ENCODE measurements around the gene RPH3AL. TPM values are rescaled to one million over a fixed set of nuclear protein-coding genes. Genes with fewer than 3 reads are reported as not detected.

The RPH3AL gene
- total RNA-seq, 1 experiment from 2014 or later = 26.0 TPM

GRCh38 chr17:300881-301280 is 51.7 kb downstream of the RPH3AL start:
- BruUV-seq (replicated peaks) = no TSS peak
- POLR2A ChIA-PET (ENCODE audit: unreplicated experiment) = no interaction called here

DNA sequence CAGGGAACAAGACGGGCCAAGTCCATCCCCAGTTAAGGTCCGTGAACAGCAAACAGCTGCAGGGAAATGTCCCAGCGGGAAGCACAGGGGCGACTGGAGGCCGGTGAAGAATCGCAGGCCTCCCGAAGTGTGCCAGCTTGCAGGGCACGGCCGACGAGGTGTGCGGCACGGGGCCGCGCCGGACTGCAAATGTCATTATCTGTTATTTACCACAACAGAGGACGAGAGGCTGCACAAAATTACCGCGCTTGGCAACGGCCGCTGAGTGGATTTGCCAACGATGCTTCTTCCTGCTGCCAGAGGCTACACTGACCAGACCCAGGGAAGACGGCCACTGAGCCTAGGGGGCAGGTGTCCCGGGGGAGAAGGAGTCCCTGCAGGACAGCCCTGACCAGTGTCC is 53.1 kb downstream of the RPH3AL start:
- DNase-seq = no peak
- no peaks in the 10 kb centered on the region for H3K79me2 ChIP-seq (ENCODE audit: low read depth)
- ChIA-PET CTCF (no interaction called here), POLR2A (ENCODE audit: unreplicated experiment) (no interaction called here)
- no peaks in the 10 kb centered on the region for H4K20me1 ChIP-seq (ENCODE audit: insufficient read depth)
- H3K27me3 ChIP-seq (ENCODE audit: insufficient read depth, low read depth) = 0 out of 2 replicates have a peak, but pooled peaks cover 7% of the 10 kb centered on the region
- intact Hi-C loops (cut with micrococcal nuclease; ENCODE audit: unreplicated experiment) = no loop called here
- no peaks in the 10 kb centered on the region for H3K36me3 ChIP-seq (ENCODE audit: low read depth)
- H3K27ac ChIP-seq = no peak overlapping the region
- no peak overlapping the region for H3K4me2 ChIP-seq
- TF ChIP-seq EZH2 (IDR thresholded peaks at IDR 0.05; ENCODE audit: low read depth) = no peak
- no peak for TF ChIP-seq CTCF (conservative IDR thresholded peaks at IDR 0.05)
- no peaks in the 10 kb centered on the region for H3K4me1 ChIP-seq (replicated peaks; ENCODE audit: insufficient read depth)
- H3K9me3 ChIP-seq (ENCODE audit: insufficient read depth, low read depth) = no peaks in the 10 kb centered on the region
- no peaks in the 10 kb centered on the region for H3F3A ChIP-seq (ENCODE audit: insufficient read depth, low read depth)
- H2AFZ ChIP-seq = no peak overlapping the region
- no peak overlapping the region for H3K4me3 ChIP-seq
- H3K9me2 ChIP-seq (ENCODE audit: insufficient read depth) = no peaks in the 10 kb centered on the region
- BruUV-seq (replicated peaks) = no TSS peak

More at GRCh38 chr17:300881-301280, 51.7 kb downstream of the RPH3AL start:
- Histone ChIP-seq H4K20me1 (ENCODE audit: insufficient read depth) (no peaks in the 10 kb centered on the region), H3K27ac (no peak overlapping the region), H3K9me3 (ENCODE audit: insufficient read depth, low read depth) (no peaks in the 10 kb centered on the region), H3F3A (ENCODE audit: insufficient read depth, low read depth) (no peaks in the 10 kb centered on the region), H3K36me3 (ENCODE audit: low read depth) (no peaks in the 10 kb centered on the region), H3K9me2 (ENCODE audit: insufficient read depth) (no peaks in the 10 kb centered on the region), H3K4me3 (no peak overlapping the region), H2AFZ (no peak overlapping the region), H3K79me2 (ENCODE audit: low read depth) (no peaks in the 10 kb centered on the region), H3K4me2 (no peak overlapping the region), H3K27me3 (ENCODE audit: insufficient read depth, low read depth) (0 out of 2 replicates have a peak, but pooled peaks cover 7% of the 10 kb centered on the region), H3K4me1 (replicated peaks; ENCODE audit: insufficient read depth) (no peaks in the 10 kb centered on the region)
- intact Hi-C loops (cut with micrococcal nuclease; ENCODE audit: unreplicated experiment) = no loop called here
- DNase-seq = peak in 1 of 2 experiments; percentile 22
- CTCF ChIA-PET = no interaction called here
- TF ChIP-seq EZH2 (IDR thresholded peaks at IDR 0.05; ENCODE audit: low read depth) (no peak), CTCF (conservative IDR thresholded peaks at IDR 0.05) (no peak)

- BruUV-seq (replicated peaks) = no TSS peak
- no peaks in the 10 kb centered on the region for H4K20me1 ChIP-seq (ENCODE audit: insufficient read depth)
Observed at GRCh38 chr17:298791-299450, 53.7 kb downstream of the RPH3AL start.

More at GRCh38 chr17:298791-299450, 53.7 kb downstream of the RPH3AL start:
- H3K27me3 ChIP-seq (ENCODE audit: insufficient read depth, low read depth) = 0 out of 2 replicates have a peak, but pooled peaks cover 7% of the 10 kb centered on the region
- H3K9me2 ChIP-seq (ENCODE audit: insufficient read depth) = no peaks in the 10 kb centered on the region
- CTCF ChIA-PET = interaction anchor here (0.6 kb wide), 1 partner anchor 244 kb away, joined by 3 read pairs; no protein-coding TSS in a partner anchor
- H3K36me3 ChIP-seq (ENCODE audit: low read depth) = no peaks in the 10 kb centered on the region
- no peaks in the 10 kb centered on the region for H3K79me2 ChIP-seq (ENCODE audit: low read depth)
- H3F3A ChIP-seq (ENCODE audit: insufficient read depth, low read depth) = no peaks in the 10 kb centered on the region
- no peak for TF ChIP-seq EZH2 (IDR thresholded peaks at IDR 0.05; ENCODE audit: low read depth)
- intact Hi-C loops (cut with micrococcal nuclease; ENCODE audit: unreplicated experiment) = no loop called here
- POLR2A ChIA-PET (ENCODE audit: unreplicated experiment) = no interaction called here
- DNase-seq = no peak
- H3K9me3 ChIP-seq (ENCODE audit: insufficient read depth, low read depth) = no peaks in the 10 kb centered on the region
- H3K4me2 ChIP-seq = no peak overlapping the region
- H3K4me1 ChIP-seq (replicated peaks; ENCODE audit: insufficient read depth) = no peaks in the 10 kb centered on the region
- no peak overlapping the region for H3K27ac ChIP-seq
- H3K4me3 ChIP-seq = no peak overlapping the region
- H2AFZ ChIP-seq = no peak overlapping the region
